K562 (cell line): ENCODE measurements around the gene AJM1. TPM values are rescaled to one million over a fixed set of nuclear protein-coding genes. Genes with fewer than 3 reads are reported as not detected.

Source experiments
- CHD7 ChIP-seq: fragments of 200-600 bp; sonication (generic); IDR thresholded peaks from one replicate; pipeline ENCODE4 v1.6.1; 2012; ENCODE audit warnings: mild to moderate bottlenecking, low read depth, low read length, inconsistent platforms
- DMBX1 ChIP-seq: fragments of 250-450 bp; sonication (Bioruptor Pico); IDR thresholded peaks from 2 replicates; pipeline ENCODE4 v1.8.0; 2022; ENCODE audit warnings: inconsistent platforms, mild to moderate bottlenecking, moderate library complexity, borderline replicate concordance
- ELF1 ChIP-seq: fragments of 200-800 bp; sonication (Bioruptor generic); IDR thresholded peaks from 2 replicates; pipeline ENCODE4 v1.6.1; 2016; ENCODE audit warnings: missing genetic modification characterization, missing compliant biosample characterization
- FOXP1 ChIP-seq: sonication (generic); formaldehyde crosslinking; IDR thresholded peaks from 2 replicates; pipeline ENCODE4 v1.8.0; 2022; ENCODE audit warnings: mild to moderate bottlenecking, missing genetic modification reagents
- GABPB1 ChIP-seq: sonication (generic); formaldehyde crosslinking; IDR thresholded peaks from 2 replicates; pipeline ENCODE4 v1.8.0; 2022; ENCODE audit warnings: mild to moderate bottlenecking, missing genetic modification reagents
- KDM1A ChIP-seq, 2 experiments: fragments of 450-650 bp; IDR thresholded peaks; 2 replicates each; pipeline ENCODE4 v1.6.1; 2016; ENCODE audit warnings: mild to moderate bottlenecking in 2 of 2
- MEF2D ChIP-seq: conservative IDR thresholded peaks from 2 replicates; pipeline ENCODE4 v1.6.1; 2016; ENCODE audit warnings: low read depth, missing genetic modification characterization, missing compliant biosample characterization
- MLLT1 ChIP-seq, 2 experiments: fragments of 450-650 bp; IDR thresholded peaks; 2 replicates each; pipeline ENCODE4 v1.6.1; 2016
- MXD1 ChIP-seq: fragments of 250-450 bp; sonication (Bioruptor Pico); IDR thresholded peaks from 2 replicates; pipeline ENCODE4 v1.8.0; 2021; ENCODE audit warnings: borderline replicate concordance, mild to moderate bottlenecking, moderate library complexity; ENCODE audit not compliant: poor library complexity, severe bottlenecking
- NR1H2 ChIP-seq: sonication (generic); formaldehyde crosslinking; IDR thresholded peaks from 2 replicates; pipeline ENCODE4 v1.4.0; 2020; ENCODE audit warnings: mild to moderate bottlenecking, missing genetic modification reagents
- RBFOX2 ChIP-seq: fragments of 200-400 bp; formaldehyde crosslinking; IDR thresholded peaks from 2 replicates; pipeline ENCODE4 v1.6.1; 2017; ENCODE audit warnings: low read depth, mild to moderate bottlenecking, low read length, moderate library complexity
- TAF1 ChIP-seq: IDR thresholded peaks from 2 replicates; pipeline ENCODE4 v1.6.1; 2011; ENCODE audit warnings: mild to moderate bottlenecking, low read length, moderate library complexity; ENCODE audit not compliant: insufficient read depth, control insufficient read depth, severe bottlenecking; ENCODE audit errors: extremely low read depth
- U2AF1 ChIP-seq: fragments of 200-400 bp; formaldehyde crosslinking; optimal IDR thresholded peaks from 2 replicates; pipeline ENCODE3; 2017; ENCODE audit warnings: mild to moderate bottlenecking, low read depth, low read length, moderate library complexity
- ZNF77 ChIP-seq: fragments of 250-450 bp; sonication (Bioruptor Pico); IDR thresholded peaks from 2 replicates; pipeline ENCODE4 v1.5.0; 2020
- polyA plus RNA-seq, 8 experiments: library from polyadenylated mRNA; depleted of rRNA in 4 of 8; stranded (reverse) in 5 of 8; unstranded in 3 of 8; fragments of >200 nt; fragmentation: Nextera tagmentation in 2 of 8; fragmentation: Illumina TruSeq in 1 of 8; extraction: Ambion mirVana in 2 of 8; extraction: Trizol in 1 of 8; gene quantifications; 2 replicates each; pipeline versions ENCODE4 v1.2.1 to v1.2.3, GENCODE V29; 2011 to 2014; ENCODE audit warnings: inconsistent platforms in 1 of 8, missing spikeins in 1 of 8
- total RNA-seq, 7 experiments: library from RNA; depleted of rRNA in 6 of 7; stranded (reverse); fragments of >200 nt in 6 of 7; fragmentation: Illumina TruSeq in 2 of 7; extraction: Trizol in 2 of 7; gene quantifications; 2 replicates each; pipeline versions ENCODE4 v1.2.1 to v1.2.3, GENCODE V29; 2011 to 2021; ENCODE audit warnings: low replicate concordance in 1 of 7

The AJM1 gene
- total and polyA plus RNA-seq, 9 of the 15 experiments (the other 6 are each of a cell fraction or from before 2014, with no cell fraction given), result 0.01 to 3.7 (median 0.65) TPM; not detected in 1

GRCh38 chr9:136860933-136861873, 18.9 kb downstream of the AJM1 start (continued):
- TF ChIP-seq MEF2D (tag) (no peak), KDM1A (IDR thresholded peaks at IDR 0.05) (no peak), GABPB1 (no peak), ZNF77 (CRISPR knock-in tag) (0 out of 2 replicates have a peak, but pooled peaks have one; percentile 27), NR1H2 (no peak), MXD1 (no peak), U2AF1 (no peak), CHD7 (no peak), DMBX1 (CRISPR knock-in tag) (no peak), RBFOX2 (peak; percentile 67), TAF1 (no peak), MLLT1 (IDR thresholded peaks at IDR 0.05) (no peak), FOXP1 (no peak), ELF1 (tag) (no peak)
